GM18870 (cell line): Measurements from ENCODE around the gene PFDN6.
"Not testable (repeated sequence)": the region's sequence is repeated elsewhere in the genome, so short reads cannot be mapped to it uniquely, and the experiment has no call there.

Experiments
- ATAC-seq: cut with Tn5 transposase; IDR thresholded peaks from one replicate; pipeline ENCODE4 v1.9.1; 2021; ENCODE audit warnings: moderate library complexity; ENCODE audit not compliant: unreplicated experiment

The PFDN6 gene

DNA sequence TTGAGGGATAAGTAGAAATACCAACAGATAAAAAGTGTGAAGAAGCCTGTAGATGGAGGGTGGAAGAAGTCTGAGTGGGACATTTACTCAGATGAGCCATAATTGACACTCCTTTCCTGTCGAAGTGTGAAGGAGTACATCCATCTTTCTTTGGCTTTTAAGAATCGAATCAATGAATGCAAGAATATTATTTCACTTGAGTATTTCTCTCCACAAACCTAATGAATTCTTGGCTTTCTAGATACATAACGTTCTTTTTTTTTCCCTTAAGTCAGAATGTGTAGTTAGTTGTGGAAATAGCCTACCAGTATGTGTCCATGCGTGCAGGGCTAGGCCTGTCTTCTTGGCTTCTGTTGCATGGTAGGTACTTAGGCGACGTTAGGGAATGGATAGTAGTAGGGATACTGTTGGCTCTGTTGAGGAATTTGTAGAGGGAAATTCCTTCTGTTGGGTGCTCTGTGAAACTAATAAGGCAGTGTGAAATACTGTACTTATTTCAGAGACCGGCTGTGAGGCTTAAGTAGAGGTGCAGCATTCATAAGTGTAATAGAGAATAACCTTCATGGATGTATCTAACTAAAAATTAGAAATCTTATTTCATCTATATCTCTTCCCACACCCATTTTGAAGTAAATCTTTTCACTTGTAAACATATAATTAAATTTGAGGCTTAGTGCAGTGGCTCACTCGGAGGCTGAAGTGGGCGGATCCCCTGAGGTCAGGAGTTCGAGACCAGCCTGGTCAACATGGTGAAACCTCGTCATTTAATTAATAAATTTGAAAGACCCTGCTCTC, 16.1 kb upstream of the PFDN6 start:
- ATAC-seq: no peak

DNA sequence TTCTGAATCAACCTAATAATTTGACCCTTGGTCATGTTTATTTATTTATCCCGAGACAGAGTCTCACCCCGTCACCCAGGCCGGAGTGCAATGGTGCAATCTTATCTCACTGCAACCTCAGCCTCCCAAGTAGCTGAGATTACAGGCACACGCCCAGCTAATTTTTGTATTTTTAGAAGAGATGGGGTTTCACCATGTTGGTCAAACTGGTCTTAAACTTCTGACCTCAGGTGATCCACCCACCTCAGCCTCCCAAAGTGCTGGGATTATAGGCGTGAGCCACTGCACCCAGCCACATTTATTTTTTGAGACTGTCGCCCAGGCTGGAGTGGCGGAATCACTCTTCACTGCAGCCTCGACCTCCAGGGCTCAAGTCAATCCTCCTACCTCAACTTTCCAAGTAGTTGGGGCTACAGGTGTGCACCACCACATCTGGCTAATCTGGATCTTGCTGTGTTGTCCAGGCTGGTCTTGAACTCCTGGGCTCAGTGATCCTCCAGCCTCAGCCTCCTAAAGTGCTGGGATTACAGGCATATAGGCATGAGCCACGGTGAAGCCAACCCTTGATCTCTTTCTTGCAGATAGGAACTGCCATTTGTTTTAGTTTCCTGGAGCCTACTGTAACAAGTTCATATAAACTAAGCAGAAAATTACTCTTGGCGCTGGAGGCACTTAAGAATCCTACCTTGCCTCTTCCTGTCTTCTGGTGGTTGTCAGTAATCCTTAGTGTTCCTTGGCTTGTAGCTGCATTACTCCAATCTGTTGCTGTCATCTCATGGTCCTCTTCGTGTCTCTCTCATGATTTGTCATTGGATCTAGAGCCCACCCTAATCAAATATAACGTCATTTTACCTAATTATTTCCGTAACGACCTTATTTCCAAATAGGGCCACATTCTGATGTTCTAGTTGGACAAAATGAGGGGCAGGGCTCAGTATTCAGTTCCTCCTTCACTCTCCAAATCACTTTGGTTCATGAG, 15.2 kb upstream of the PFDN6 start:
- no peak for ATAC-seq

DNA sequence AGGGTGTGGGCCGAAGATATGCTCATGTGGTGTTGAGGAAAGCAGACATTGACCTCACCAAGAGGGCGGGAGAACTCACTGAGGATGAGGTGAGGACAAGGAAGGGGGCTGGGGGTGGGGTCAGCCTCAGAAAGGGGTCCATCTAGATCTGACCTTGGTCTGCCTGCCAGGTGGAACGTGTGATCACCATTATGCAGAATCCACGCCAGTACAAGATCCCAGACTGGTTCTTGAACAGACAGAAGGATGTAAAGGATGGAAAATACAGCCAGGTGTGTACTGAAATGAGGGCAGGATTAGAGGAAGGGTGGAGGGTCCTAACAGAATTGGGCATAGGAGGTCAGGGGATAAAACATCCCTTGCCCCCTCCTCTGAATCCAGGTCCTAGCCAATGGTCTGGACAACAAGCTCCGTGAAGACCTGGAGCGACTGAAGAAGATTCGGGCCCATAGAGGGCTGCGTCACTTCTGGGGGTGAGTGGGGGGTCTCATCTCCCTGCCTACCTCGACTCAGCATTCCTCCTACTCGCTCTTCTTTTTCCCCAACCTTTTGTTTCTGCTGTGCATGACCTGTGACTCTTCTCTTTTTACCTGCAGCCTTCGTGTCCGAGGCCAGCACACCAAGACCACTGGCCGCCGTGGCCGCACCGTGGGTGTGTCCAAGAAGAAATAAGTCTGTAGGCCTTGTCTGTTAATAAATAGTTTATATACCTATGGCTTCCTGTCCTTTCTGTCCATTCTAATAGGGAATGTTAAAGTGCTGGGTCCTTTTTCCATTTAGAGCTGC, 13.4 kb upstream of the PFDN6 start:
- ATAC-seq: not testable (repeated sequence)

DNA sequence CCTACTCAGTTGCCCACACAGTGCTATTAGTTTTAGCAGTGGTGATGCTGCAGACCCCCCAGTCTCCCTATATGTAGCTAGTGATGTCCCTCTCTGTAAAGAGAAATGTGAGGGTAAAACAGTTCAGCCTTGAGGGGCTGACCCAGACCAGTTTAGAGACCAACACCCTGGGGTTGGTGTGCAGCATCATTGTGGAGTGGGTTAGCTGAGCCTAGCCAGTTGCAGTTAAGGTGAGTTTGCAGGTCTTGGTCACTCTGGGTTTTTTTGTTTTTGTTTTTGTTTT, 12.9 kb upstream of the PFDN6 start:
- ATAC-seq: no peak

DNA sequence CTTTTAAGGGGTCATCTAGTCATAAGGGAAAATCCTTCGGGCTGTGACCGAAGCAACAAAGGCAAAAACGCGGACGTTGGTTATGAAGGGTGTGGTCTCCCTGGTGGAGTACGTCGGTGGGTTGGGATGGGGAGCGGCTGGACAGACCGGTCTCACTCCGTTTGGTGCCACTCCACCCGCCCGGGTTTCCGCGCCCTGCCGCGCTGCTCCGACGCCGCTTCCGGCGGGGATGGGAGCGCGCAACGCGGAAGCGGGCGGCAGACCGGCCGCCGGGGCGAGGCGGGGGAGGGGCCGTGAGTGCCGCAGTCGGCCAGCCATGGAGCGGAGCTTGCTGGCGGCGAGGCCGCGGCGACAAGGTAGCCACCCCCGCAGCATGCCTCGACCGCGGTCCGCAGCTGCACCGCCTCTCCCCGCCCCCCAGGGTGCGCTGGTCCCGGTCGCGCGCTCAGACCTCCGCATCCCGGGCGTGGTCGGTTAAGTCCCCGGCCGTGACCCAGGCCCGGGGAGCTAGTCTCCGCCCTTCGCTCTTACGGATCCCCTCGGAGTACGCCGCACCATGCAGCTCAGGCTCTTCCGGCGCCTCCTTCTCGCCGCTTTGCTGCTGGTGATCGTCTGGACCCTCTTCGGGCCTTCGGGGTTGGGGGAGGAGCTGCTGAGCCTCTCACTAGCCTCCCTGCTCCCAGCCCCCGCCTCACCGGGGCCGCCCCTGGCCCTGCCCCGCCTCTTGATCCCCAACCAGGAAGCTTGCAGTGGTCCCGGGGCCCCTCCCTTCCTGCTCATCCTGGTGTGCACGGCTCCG, 12.3 kb upstream of the PFDN6 start, which contains the start of gene B3GALT4:
B3GALT4 (plus strand) TSS at position 260 of the 799 bp plus-strand sequence; CDS start at position 557, 297 bp downstream.
- peak; percentile 37 for ATAC-seq

DNA sequence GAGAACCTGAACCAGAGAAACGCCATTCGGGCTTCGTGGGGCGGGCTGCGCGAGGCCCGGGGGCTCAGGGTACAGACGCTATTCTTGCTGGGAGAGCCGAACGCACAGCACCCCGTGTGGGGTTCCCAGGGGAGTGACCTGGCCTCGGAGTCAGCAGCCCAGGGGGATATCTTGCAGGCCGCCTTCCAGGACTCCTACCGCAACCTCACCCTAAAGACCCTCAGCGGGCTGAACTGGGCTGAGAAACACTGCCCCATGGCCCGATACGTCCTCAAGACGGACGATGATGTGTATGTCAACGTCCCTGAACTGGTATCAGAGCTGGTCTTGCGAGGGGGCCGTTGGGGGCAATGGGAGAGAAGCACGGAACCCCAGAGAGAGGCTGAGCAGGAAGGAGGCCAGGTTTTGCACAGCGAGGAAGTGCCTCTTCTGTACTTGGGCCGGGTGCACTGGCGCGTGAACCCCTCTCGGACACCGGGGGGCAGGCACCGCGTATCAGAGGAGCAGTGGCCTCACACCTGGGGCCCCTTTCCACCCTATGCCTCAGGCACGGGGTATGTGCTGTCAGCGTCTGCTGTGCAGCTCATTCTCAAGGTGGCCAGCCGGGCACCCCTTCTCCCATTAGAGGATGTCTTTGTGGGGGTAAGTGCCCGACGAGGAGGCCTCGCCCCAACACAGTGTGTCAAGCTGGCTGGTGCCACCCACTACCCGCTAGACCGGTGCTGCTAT, 11.6 kb upstream of the PFDN6 start:
- peak; percentile 8 for ATAC-seq

DNA sequence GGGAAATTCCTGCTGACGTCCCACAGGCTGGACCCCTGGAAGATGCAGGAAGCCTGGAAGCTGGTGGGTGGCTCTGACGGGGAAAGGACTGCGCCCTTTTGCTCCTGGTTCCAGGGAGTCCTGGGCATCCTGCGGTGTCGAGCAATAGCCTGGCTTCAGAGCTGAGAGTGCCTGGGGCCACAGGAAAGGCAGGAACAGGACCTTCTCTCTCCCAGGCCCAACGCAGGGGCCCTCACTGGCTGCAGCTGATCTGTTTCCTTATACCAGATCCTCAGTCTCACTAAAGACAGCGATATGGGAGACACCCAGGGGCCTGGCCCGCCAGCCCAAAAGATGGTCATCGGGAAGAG, 11.0 kb upstream of the PFDN6 start:
- ATAC-seq: no peak

DNA sequence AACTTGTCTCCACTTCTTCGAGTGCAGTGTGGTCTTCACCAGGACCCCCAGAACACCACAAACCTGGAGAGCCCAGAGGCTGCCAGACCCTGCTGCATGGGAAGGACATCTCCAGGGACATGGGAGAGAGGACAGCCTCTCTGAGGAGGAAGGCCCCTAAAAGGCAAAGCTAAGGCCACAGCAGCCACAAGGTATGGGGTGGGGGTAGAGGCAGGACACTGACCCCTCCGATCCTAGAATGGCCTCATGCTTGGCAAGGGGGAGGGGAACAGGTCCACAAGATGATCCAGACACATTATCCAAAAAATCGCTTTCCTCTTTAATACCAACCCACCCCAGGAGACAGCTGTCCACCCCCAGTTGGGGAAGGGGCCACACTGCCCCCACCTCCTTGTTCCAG, 10.6 kb upstream of the PFDN6 start:
- no peak for ATAC-seq

DNA sequence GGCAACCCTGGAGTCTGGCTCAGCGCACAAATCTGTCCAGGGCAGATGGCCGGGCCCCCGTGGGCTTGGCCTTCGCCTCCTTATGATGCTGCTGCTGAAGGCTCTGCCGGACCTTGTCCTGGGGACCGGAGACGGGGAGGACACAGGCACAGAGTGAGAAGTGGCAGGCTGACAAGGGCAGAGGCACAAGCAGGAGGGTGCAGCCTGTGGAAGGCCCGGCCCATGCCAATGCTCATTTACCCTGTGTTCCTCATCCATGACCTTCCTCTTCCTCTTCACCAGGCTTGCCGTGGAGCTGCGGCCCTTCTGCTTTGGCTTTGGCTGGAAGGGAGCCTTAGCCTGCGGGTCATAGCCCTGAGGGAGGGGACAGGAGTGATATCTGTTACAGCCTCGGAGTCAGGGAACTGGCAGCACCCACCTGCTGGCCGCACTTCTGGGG, 10.1 kb upstream of the PFDN6 start:
- ATAC-seq: no peak

DNA sequence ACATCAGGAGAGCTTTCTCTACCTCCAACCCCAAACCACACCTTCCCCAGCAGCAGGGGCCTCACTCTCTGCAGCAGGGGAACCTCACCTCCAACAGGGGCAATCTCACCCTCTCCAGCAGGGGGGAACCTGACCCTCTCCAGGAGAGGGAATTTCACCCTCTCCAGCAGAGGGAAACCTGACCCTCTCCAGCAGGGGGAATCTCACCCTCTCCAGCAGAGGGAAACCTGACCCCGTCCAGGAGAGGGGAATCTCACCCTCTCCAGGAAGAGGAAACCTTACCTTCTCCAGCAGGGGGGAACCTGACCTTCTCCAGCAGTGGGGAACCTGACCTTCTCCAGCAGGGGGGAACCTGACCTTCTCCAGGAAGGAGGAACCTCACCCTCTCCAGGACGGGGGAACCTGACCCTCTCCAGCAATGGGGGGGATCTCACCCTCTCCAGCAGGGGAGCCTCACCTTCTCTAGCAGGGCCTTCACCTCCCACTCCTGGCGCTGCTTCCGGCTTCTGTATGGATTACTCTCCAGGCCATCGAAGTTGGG, 9.4 kb upstream of the PFDN6 start:
- ATAC-seq: no peak

DNA sequence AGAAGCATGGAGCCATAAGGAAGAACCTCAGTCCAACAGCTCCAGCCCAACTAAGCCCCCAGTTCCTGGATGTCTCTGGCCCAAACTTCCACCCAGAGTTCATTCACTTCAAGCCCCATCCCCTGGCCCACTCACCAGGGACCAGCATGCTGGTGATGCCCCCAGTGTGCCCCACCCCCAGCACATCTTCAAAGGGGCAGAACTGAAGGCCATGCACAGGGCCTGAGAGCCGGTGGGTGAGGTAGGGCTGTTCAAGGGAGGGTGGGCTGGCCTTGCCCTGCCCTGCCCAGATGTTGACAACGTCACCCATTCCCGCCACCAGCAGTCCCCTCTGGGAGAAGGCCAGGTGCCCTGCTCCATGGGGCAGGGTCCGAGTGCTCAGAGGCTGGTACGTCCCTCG, 8.9 kb upstream of the PFDN6 start:
- ATAC-seq: no peak

DNA sequence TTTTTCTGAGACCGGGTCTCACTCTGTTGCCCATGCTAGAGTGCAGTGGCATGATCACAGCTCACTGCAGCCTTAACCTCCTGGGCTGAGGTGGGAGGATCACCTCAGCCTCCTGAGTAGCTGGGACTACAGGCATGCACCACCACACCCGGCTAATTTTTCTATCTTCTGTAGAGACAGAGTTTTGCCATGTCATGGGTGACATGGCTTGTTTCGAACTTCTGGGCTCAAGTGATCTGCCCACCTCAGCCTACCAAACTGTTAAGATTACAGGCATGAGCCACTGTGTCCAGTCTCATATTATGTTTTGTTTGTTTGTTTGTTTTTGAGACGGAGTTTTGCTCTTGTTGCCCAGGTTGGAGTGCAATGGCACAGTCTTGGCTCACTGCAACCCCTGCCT, 4.2 kb upstream of the PFDN6 start:
- ATAC-seq: not testable (repeated sequence)

DNA sequence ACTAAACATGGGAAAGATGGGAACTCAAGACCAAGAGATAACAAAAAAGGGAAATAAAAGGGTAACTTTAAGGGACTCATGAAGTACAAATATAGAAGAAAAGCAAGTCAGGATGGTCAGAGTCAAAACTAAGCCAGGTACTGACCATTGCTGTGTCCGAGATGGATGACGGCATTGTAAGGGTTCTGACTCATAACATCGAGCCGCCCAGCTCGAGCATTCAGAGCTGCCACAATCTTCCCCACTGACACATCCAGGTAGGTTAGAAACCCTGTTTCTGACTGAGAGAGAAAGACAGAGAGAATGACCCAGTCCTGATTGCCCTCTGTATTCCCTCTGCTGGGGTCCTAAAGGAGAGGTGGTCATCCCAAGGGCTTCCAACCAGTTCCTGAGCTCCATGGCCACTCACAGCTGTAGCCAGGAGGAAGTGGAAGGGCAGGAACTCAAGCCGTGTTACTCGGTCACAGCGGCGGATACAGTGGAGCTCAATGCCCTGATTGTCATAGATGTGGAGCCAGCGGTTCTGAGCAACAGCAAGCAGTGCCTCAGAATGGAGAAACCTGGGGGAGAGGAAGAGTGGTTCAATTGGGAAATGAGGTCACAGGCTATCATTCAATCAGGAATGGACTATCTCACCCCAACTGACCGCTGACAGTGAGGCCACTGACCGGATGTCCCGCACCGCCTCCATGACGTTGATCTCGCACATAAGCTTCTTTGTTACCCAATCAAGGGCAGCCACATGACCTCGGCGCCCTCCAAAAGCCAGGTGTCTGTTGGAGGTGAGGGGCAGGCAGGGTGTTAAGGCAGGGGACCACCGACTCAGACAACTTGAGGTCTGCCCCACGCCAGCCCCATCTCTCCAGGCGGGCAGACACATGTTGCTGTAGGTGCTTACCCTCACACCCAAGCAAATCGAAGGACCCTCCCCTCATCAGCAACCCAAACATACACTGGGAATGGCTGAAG, 2.2 kb upstream of the PFDN6 start:
- no peak for ATAC-seq

DNA sequence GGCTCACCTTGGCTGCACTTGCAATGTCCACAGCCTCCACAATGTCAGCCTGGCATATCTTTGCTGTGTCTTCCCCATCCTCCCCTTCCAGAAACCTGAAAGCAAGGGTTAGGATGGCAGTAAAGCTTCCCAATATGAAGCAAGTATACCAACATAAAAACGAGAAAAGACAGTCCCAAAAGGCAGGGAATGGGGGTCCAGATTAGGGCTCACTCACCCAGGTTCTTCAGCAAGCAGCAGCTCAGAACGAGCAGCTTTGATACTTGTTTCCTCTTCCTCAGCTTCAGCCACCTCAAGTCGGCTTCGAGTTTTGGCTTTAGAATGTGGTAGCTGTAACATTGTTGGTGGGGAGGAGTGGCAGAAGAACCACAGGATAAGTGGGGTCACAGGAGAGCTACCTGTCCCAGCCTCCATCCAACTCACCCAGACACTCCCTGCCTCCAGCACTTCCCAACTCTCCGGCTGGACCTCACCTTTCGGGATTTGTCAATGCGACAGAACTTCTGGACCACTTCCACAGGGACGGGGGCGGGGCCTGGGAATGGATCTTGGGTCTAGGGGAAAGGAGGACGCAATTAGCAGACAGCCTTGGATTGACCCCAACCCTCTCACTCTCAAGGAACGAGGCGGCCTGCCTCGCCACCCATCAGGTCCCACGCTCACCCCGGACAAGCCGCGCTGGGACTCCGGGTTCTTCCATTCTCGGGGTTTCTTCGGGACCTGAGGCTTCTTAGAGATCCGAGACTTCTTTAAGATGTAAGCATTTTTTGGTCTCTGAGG, 1.1 kb upstream of the PFDN6 start:
- no peak for ATAC-seq

DNA sequence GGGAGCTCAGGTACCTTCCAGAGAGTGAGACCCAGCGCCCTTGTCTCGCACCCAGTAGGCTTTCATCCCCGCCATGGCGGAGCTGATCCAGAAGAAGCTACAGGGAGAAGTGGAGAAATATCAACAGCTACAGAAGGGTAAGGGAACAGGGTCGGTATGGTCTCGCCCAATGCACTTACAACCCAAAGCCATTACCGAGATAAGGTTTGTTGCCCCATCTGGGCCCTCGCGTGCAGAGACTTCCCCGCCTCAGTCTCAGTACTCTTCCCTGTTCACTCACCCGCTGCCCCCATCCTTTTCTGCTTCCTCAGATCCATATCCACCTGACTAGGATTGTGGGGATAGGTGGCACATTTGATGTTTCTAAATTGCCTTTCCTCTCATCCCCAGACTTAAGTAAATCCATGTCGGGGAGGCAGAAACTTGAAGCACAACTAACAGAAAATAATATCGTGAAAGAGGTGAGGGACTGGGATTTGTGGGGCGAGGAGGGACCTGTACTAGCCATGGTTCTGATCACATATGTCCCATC, 449 bp downstream of the PFDN6 start:
- ATAC-seq: no peak

DNA sequence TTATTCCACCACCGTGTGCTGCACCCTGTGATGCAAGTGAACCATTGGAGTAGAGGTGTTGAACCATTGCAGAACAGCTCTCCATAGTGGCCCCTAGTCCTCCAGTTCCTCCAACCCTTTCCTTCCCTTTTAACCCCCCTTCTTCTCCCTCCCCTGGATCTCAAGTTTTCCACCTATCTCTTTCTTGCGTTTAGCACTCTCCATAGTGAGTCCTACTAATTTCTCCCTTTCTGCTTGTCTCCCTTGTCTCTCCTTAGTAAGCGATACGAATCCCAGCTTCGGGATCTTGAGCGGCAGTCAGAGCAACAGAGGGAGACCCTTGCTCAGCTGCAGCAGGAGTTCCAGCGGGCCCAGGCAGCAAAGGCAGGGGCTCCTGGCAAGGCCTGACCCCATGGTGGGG, 1.1 kb downstream of the PFDN6 start:
- ATAC-seq: no peak

DNA sequence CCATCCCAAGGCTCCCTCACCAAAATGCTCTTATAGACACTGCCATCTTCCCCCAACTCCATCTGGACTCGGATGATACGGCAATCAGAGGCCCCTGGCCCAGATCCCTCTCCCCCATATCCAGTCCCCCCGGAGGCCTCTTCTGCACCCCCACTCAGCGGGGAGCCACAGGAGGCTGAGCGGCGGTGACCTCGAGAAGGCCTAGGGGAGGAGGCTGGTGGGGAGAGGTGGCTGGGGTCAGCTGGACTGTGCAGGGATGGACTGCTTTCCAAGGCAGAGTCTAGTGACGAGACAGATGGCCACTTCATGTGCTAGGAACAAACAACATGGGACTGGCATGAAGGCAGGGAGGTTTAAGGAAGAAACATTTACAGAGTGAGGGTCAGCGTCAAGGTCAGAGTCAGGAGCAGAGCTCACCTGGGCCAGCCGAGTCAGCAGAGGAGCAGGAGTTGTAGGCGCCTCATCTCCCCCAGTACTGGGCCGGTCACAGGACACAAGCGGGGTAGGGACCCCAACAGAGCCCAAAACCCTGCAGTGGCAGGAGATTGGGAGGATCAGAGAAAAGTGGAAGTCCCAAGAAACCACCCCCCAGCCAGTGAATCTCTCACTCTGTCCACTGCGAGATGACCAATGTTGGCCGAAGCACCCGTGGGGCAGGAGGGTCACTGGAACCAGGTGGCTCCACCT, 3.7 kb downstream of the PFDN6 start:
- no peak for ATAC-seq
